HEK293 (cell line): Measurements from ENCODE around the gene NBPF20.
"Not testable (repeated sequence)": the region's sequence is repeated elsewhere in the genome, so short reads cannot be mapped to it uniquely, and the experiment has no call there.

Source experiments
- CTCF ChIA-PET: fragments of 350-600 bp; formaldehyde crosslinking; extraction: SDS; loops from one replicate; lab custom pipeline; 2021; ENCODE audit warnings: antibody characterized with exemption; lab: Yijun Ruan, JAX
- POLR2A ChIA-PET: fragments of 300-600 bp; formaldehyde crosslinking; extraction: SDS; loops from one replicate; lab custom pipeline; 2020; ENCODE audit warnings: antibody characterized with exemption, inconsistent platforms; lab: Yijun Ruan, JAX
- H3K27ac ChIP-seq: fragments of 200-500 bp; sonication (Bioruptor generic); 2 replicates; pipeline ENCODE4 v1.5.1; 2014; ENCODE audit warnings: low read depth, low read length, control low read depth, inconsistent platforms; ENCODE audit errors: extremely low read depth
- H3K36me3 ChIP-seq, 2 experiments: fragments of 200-500 bp in 1 of 2; sonication (Bioruptor generic) in 1 of 2; 1 replicate in 1 of 2; 2 replicates in 1 of 2; pipeline ENCODE4 v1.5.1; 2014 to 2017; ENCODE audit warnings: inconsistent platforms in 2 of 2, low read length in 2 of 2; ENCODE audit not compliant: control insufficient read depth in 2 of 2, insufficient read depth in 1 of 2
- H3K4me1 ChIP-seq: fragments of 200-500 bp; sonication (Bioruptor generic); 2 replicates; pipeline ENCODE4 v1.5.1; 2014; ENCODE audit warnings: mild to moderate bottlenecking, low read length, inconsistent platforms; ENCODE audit not compliant: control insufficient read depth, insufficient read depth
- H3K4me3 ChIP-seq: 2 replicates; pipeline ENCODE4 v1.5.1; 2011; ENCODE audit warnings: low read depth, mild to moderate bottlenecking, control low read depth, low read length, moderate library complexity
- H3K9me3 ChIP-seq: fragments of 200-500 bp; sonication (Bioruptor generic); 2 replicates; pipeline ENCODE4 v1.5.1; 2014; ENCODE audit warnings: low read depth, low read length, inconsistent platforms; ENCODE audit not compliant: control insufficient read depth, insufficient read depth
- HIC1 ChIP-seq: fragments of 450-650 bp; formaldehyde crosslinking; IDR thresholded peaks from 2 replicates; pipeline ENCODE4 v1.5.1; 2016; ENCODE audit warnings: missing biosample characterization, missing genetic modification characterization
- HOXD13 ChIP-seq: sonication (generic); formaldehyde crosslinking; IDR thresholded peaks from 2 replicates; pipeline ENCODE4 v1.8.0; 2022; ENCODE audit warnings: missing genetic modification reagents, borderline replicate concordance
- OVOL3 ChIP-seq: fragments of 450-650 bp; formaldehyde crosslinking; IDR thresholded peaks from 2 replicates; pipeline ENCODE4 v1.5.1; 2016; ENCODE audit warnings: missing biosample characterization, missing genetic modification characterization
- PRDM10 ChIP-seq: fragments of 450-650 bp; formaldehyde crosslinking; IDR thresholded peaks from 2 replicates; pipeline ENCODE4 v1.5.1; 2016; ENCODE audit warnings: missing biosample characterization, missing genetic modification characterization
- SCRT2 ChIP-seq: fragments of 450-650 bp; formaldehyde crosslinking; IDR thresholded peaks from 2 replicates; pipeline ENCODE4 v1.5.1; 2016; ENCODE audit warnings: missing biosample characterization, missing genetic modification characterization
- SP7 ChIP-seq: fragments of 450-650 bp; formaldehyde crosslinking; IDR thresholded peaks from 2 replicates; pipeline ENCODE4 v1.5.1; 2016; ENCODE audit warnings: missing biosample characterization, missing genetic modification characterization
- ZBTB17 ChIP-seq: fragments of 450-650 bp; formaldehyde crosslinking; IDR thresholded peaks from 2 replicates; pipeline ENCODE4 v1.5.1; 2016; ENCODE audit warnings: missing biosample characterization, missing genetic modification characterization
- ZBTB26 ChIP-seq: fragments of 450-650 bp; formaldehyde crosslinking; optimal IDR thresholded peaks from 2 replicates; pipeline ENCODE3; 2016; ENCODE audit warnings: missing biosample characterization, mild to moderate bottlenecking, missing genetic modification characterization
- ZBTB48 ChIP-seq: fragments of 450-650 bp; formaldehyde crosslinking; IDR thresholded peaks from 2 replicates; pipeline ENCODE4 v1.5.1; 2016; ENCODE audit warnings: missing biosample characterization, missing genetic modification characterization
- ZNF2 ChIP-seq: fragments of 450-650 bp; formaldehyde crosslinking; IDR thresholded peaks from 2 replicates; pipeline ENCODE4 v1.5.1; 2016; ENCODE audit warnings: missing biosample characterization, missing genetic modification characterization
- ZNF341 ChIP-seq: fragments of 450-650 bp; formaldehyde crosslinking; IDR thresholded peaks from 2 replicates; pipeline ENCODE4; 2016; ENCODE audit warnings: low read depth, missing biosample characterization, missing genetic modification characterization
- ZNF391 ChIP-seq: fragments of 450-650 bp; formaldehyde crosslinking; IDR thresholded peaks from 2 replicates; pipeline ENCODE4 v1.5.1; 2016; ENCODE audit warnings: low read depth, missing biosample characterization, missing genetic modification characterization, borderline replicate concordance
- ZNF404 ChIP-seq: fragments of 450-650 bp; formaldehyde crosslinking; IDR thresholded peaks from 2 replicates; pipeline ENCODE4 v1.5.1; 2017; ENCODE audit warnings: missing biosample characterization, missing genetic modification characterization
- ZNF449 ChIP-seq: fragments of 450-650 bp; formaldehyde crosslinking; IDR thresholded peaks from 2 replicates; pipeline ENCODE4 v1.5.1; 2017; ENCODE audit warnings: missing biosample characterization, mild to moderate bottlenecking, missing genetic modification characterization, moderate library complexity
- ZNF501 ChIP-seq: fragments of 450-650 bp; formaldehyde crosslinking; IDR thresholded peaks from 2 replicates; pipeline ENCODE4 v1.5.1; 2016; ENCODE audit warnings: missing biosample characterization, missing genetic modification characterization
- ZNF600 ChIP-seq: fragments of 450-650 bp; formaldehyde crosslinking; IDR thresholded peaks from 2 replicates; pipeline ENCODE4 v1.5.1; 2016; ENCODE audit warnings: missing biosample characterization, missing genetic modification characterization
- ZNF629 ChIP-seq: fragments of 450-650 bp; formaldehyde crosslinking; IDR thresholded peaks from 2 replicates; pipeline ENCODE4 v1.5.1; 2017; ENCODE audit warnings: missing biosample characterization, missing genetic modification characterization
- ZNF639 ChIP-seq: fragments of 450-650 bp; formaldehyde crosslinking; IDR thresholded peaks from 2 replicates; pipeline ENCODE4 v1.5.1; 2016; ENCODE audit warnings: missing biosample characterization, missing genetic modification characterization

Gene NBPF20

GRCh38 chr1:145425436-145426029 lies at the start of gene NBPF20 (continued):
- TF ChIP-seq ZNF600 (tag by site-specific recombination) (peak; percentile 78), ZBTB17 (tag by site-specific recombination) (peak; percentile 84), ZNF501 (0 out of 2 replicates have a peak, but pooled peaks have one; percentile 61), ZNF2 (tag by site-specific recombination) (no peak), ZNF629 (tag by site-specific recombination) (0 out of 2 replicates have a peak, but pooled peaks have one; percentile 35), ZNF341 (tag by site-specific recombination) (peak; percentile 26; the same call in 1 of the 2 replicates), ZNF639 (0 out of 2 replicates have a peak, but pooled peaks have one; percentile 23), ZBTB26 (tag by site-specific recombination) (peak; percentile 88), ZNF449 (tag by site-specific recombination) (peak; percentile 95), SP7 (tag by site-specific recombination) (peak; percentile 60), ZNF404 (tag by site-specific recombination) (no peak), SCRT2 (tag by site-specific recombination) (peak; percentile 84), PRDM10 (tag by site-specific recombination) (0 out of 2 replicates have a peak, but pooled peaks have one; percentile 51), ZNF391 (tag by site-specific recombination) (peak; percentile 53; the same call in 1 of the 2 replicates), ZBTB48 (tag by site-specific recombination) (peak; percentile 92), OVOL3 (tag by site-specific recombination) (no peak), HIC1 (tag by site-specific recombination) (0 out of 2 replicates have a peak, but pooled peaks have one; percentile 49), HOXD13 (CRISPR knock-in tag) (no peak)

- H3K36me3 ChIP-seq, H3K4me3 ChIP-seq, CTCF ChIA-PET, H3K27ac ChIP-seq, H3K9me3 ChIP-seq, H3K4me1 ChIP-seq, POLR2A ChIA-PET: not testable (repeated sequence)
Observed at GRCh38 chr1:145474837-145475368, 49.5 kb upstream of the NBPF20 start.

GRCh38 chr1:145472731-145473130 lies 47.3 kb upstream of the NBPF20 start:
- CTCF ChIA-PET, H3K4me3 ChIP-seq, H3K27ac ChIP-seq, H3K4me1 ChIP-seq, H3K36me3 ChIP-seq, POLR2A ChIA-PET, H3K9me3 ChIP-seq: not testable (repeated sequence)

GRCh38 chr1:145471365-145471764 lies 46.0 kb upstream of the NBPF20 start:
- CTCF ChIA-PET, H3K36me3 ChIP-seq, H3K4me3 ChIP-seq, H3K27ac ChIP-seq, POLR2A ChIA-PET, H3K4me1 ChIP-seq, H3K9me3 ChIP-seq: not testable (repeated sequence)
